HepG2 (cell line): ENCODE results near the gene CCS. TPM values are rescaled to one million over a fixed set of nuclear protein-coding genes. Genes with fewer than 3 reads are reported as not detected.

Experiments
- EZH2 ChIP-seq: conservative IDR thresholded peaks from 2 replicates; pipeline ENCODE4 v1.6.1; 2012; ENCODE audit warnings: mild to moderate bottlenecking, low read depth, low read length, moderate library complexity
- FOXK1 ChIP-seq: sonication (generic); formaldehyde crosslinking; IDR thresholded peaks from 2 replicates; pipeline ENCODE4 v1.4.0; 2020; ENCODE audit warnings: low read depth, missing genetic modification reagents, borderline replicate concordance
- HNF4A ChIP-seq: sonication (generic); formaldehyde crosslinking; IDR thresholded peaks from 2 replicates; pipeline ENCODE4 v1.4.0; 2020; ENCODE audit warnings: missing genetic modification reagents
- MLLT10 ChIP-seq: sonication (generic); formaldehyde crosslinking; IDR thresholded peaks from 2 replicates; pipeline ENCODE4 v1.4.0; 2020; ENCODE audit warnings: missing genetic modification reagents
- NR1H2 ChIP-seq: sonication (generic); formaldehyde crosslinking; IDR thresholded peaks from 2 replicates; pipeline ENCODE4 v1.8.1; 2022; ENCODE audit warnings: low read depth, missing genetic modification reagents, borderline replicate concordance
- NR2C2 ChIP-seq: sonication (generic); formaldehyde crosslinking; IDR thresholded peaks from 2 replicates; pipeline ENCODE4 v1.4.0; 2020; ENCODE audit warnings: missing genetic modification reagents, mild to moderate bottlenecking, moderate library complexity, borderline replicate concordance
- SP2 ChIP-seq: sonication (generic); formaldehyde crosslinking; IDR thresholded peaks from 2 replicates; pipeline ENCODE4 v1.5.1; 2020; ENCODE audit warnings: mild to moderate bottlenecking, missing genetic modification reagents
- U2AF2 ChIP-seq: fragments of 200-400 bp; formaldehyde crosslinking; IDR thresholded peaks from 2 replicates; pipeline ENCODE4 v1.6.1; 2017; ENCODE audit warnings: low read depth, mild to moderate bottlenecking, low read length
- ZBTB21 ChIP-seq: sonication (generic); formaldehyde crosslinking; IDR thresholded peaks from 2 replicates; pipeline ENCODE4 v1.4.0; 2020; ENCODE audit warnings: missing genetic modification reagents
- ZNF136 ChIP-seq: sonication (generic); formaldehyde crosslinking; IDR thresholded peaks from 2 replicates; pipeline ENCODE4 v1.8.1; 2022; ENCODE audit warnings: low read depth, mild to moderate bottlenecking, moderate library complexity, missing genetic modification reagents
- ZNF232 ChIP-seq: sonication (generic); formaldehyde crosslinking; IDR thresholded peaks from 2 replicates; pipeline ENCODE4 v1.4.0; 2020; ENCODE audit warnings: missing genetic modification reagents, borderline replicate concordance
- ZNF251 ChIP-seq: sonication (generic); formaldehyde crosslinking; IDR thresholded peaks from 2 replicates; pipeline ENCODE4 v1.9.0; 2021; ENCODE audit warnings: mild to moderate bottlenecking, missing genetic modification reagents
- ZNF44 ChIP-seq: sonication (generic); formaldehyde crosslinking; IDR thresholded peaks from 2 replicates; pipeline ENCODE4 v1.5.1; 2020; ENCODE audit warnings: mild to moderate bottlenecking, missing genetic modification reagents
- ZNF468 ChIP-seq: sonication (generic); formaldehyde crosslinking; IDR thresholded peaks from 2 replicates; pipeline ENCODE4 v1.8.0; 2022; ENCODE audit warnings: mild to moderate bottlenecking, moderate library complexity, missing genetic modification reagents
- ZNF549 ChIP-seq: sonication (generic); formaldehyde crosslinking; IDR thresholded peaks from 2 replicates; pipeline ENCODE4 v1.5.0; 2020; ENCODE audit warnings: missing genetic modification reagents
- ZNF670 ChIP-seq: sonication (generic); formaldehyde crosslinking; IDR thresholded peaks from 2 replicates; pipeline ENCODE4 v1.8.0; 2022; ENCODE audit warnings: mild to moderate bottlenecking, missing genetic modification reagents, borderline replicate concordance
- polyA plus RNA-seq, 8 experiments: library from polyadenylated mRNA; depleted of rRNA in 3 of 8; stranded (reverse) in 7 of 8; unstranded in 1 of 8; fragments of >200 nt; fragmentation: Illumina TruSeq in 4 of 8; extraction: Trizol in 4 of 8; gene quantifications; 2 replicates each; pipeline versions ENCODE4 v1.2.1 to v1.2.3, GENCODE V29; 2011 to 2016; ENCODE audit warnings: low read depth in 4 of 8, missing spikeins in 1 of 8, mixed read lengths in 1 of 8; ENCODE audit not compliant: insufficient read depth in 1 of 8
- total RNA-seq, 5 experiments: library from RNA; depleted of rRNA; stranded (reverse); fragments of >200 nt; fragmentation: Illumina TruSeq; extraction: Trizol; gene quantifications; 2 replicates each; pipeline ENCODE4 v1.2.3, GENCODE V29; 2016; ENCODE audit warnings: low read depth in 1 of 5
- TF ChIP-seq, protein P1 (sequence below): sonication (generic); formaldehyde crosslinking; IDR thresholded peaks from 2 replicates; pipeline ENCODE4 v1.4.0; 2020; ENCODE audit warnings: missing genetic modification reagents
- TF ChIP-seq, protein P2 (sequence below): sonication (generic); formaldehyde crosslinking; IDR thresholded peaks from 2 replicates; pipeline ENCODE4 v1.8.1; 2023; ENCODE audit warnings: missing genetic modification reagents, mild to moderate bottlenecking, borderline replicate concordance
- TF ChIP-seq, protein P3 (sequence below): sonication (generic); formaldehyde crosslinking; IDR thresholded peaks from 2 replicates; pipeline ENCODE4 v1.4.0; 2020; ENCODE audit warnings: missing genetic modification reagents, mild to moderate bottlenecking, borderline replicate concordance
- TF ChIP-seq, protein P4 (sequence below): sonication (generic); formaldehyde crosslinking; IDR thresholded peaks from 2 replicates; pipeline ENCODE4 v1.4.0; 2020; ENCODE audit warnings: missing genetic modification reagents
- TF ChIP-seq, protein P5 (sequence below): sonication (generic); formaldehyde crosslinking; IDR thresholded peaks from 2 replicates; pipeline ENCODE4 v1.8.1; 2023; ENCODE audit warnings: mild to moderate bottlenecking, missing genetic modification reagents, borderline replicate concordance
- TF ChIP-seq, protein P6 (sequence below): sonication (generic); formaldehyde crosslinking; IDR thresholded peaks from 2 replicates; pipeline ENCODE4 v1.5.1; 2020; ENCODE audit warnings: missing genetic modification reagents, mild to moderate bottlenecking, borderline replicate concordance

Gene CCS
- total and polyA plus RNA-seq, 2 of the 13 experiments (the other 11 are each of a cell fraction or from before 2014, with no cell fraction given) = 25.4 to 44.6 TPM

DNA sequence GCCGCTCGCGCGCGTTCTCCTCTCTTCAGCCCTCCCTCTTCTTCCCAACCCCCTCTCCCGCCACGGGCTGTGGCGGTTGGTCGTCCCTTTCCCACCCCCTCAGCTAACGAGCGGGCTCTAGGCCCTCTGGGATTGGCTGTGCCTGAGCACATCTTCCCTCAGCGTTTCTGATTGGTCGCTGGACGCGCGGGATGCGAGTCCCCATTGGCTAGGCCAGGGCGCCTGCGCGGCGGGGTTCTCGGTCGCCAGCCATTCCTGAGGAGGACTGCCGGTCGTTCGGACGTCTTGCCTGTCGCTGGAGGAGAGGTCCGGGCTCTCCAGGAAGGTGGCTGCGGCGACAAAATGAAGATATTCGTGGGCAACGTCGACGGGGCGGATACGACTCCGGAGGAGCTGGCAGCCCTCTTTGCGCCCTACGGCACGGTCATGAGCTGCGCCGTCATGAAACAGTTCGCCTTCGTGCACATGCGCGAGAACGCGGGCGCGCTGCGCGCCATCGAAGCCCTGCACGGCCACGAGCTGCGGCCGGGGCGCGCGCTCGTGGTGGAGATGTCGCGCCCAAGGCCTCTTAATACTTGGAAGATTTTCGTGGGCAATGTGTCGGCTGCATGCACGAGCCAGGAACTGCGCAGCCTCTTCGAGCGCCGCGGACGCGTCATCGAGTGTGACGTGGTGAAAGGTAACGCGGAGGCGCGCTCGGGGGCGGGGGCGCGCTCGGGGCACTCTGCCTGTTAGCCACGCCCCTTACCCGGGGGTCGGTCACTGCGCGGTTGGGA, 23.6 kb downstream of the CCS start, which contains the start of gene RBM14 (continued):
- peak; percentile 21; the same call in 1 of the 2 replicates for TF ChIP-seq ZNF136 (CRISPR knock-in tag)
- TF ChIP-seq, protein P1, sequence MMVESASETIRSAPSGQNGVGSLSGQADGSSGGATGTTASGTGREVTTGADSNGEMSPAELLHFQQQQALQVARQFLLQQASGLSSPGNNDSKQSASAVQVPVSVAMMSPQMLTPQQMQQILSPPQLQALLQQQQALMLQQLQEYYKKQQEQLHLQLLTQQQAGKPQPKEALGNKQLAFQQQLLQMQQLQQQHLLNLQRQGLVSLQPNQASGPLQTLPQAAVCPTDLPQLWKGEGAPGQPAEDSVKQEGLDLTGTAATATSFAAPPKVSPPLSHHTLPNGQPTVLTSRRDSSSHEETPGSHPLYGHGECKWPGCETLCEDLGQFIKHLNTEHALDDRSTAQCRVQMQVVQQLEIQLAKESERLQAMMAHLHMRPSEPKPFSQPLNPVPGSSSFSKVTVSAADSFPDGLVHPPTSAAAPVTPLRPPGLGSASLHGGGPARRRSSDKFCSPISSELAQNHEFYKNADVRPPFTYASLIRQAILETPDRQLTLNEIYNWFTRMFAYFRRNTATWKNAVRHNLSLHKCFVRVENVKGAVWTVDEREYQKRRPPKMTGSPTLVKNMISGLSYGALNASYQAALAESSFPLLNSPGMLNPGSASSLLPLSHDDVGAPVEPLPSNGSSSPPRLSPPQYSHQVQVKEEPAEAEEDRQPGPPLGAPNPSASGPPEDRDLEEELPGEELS (CRISPR knock-in tag) = peak; percentile 46; the same call in 1 of the 2 replicates
- TF ChIP-seq ZNF468 = no peak
- TF ChIP-seq EZH2 = no peak
- TF ChIP-seq ZNF549 (CRISPR knock-in tag) = peak; percentile 86; the same call in 1 of the 2 replicates
- TF ChIP-seq HNF4A = no peak
- TF ChIP-seq, protein P2, sequence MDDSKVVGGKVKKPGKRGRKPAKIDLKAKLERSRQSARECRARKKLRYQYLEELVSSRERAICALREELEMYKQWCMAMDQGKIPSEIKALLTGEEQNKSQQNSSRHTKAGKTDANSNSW (CRISPR knock-in tag) = peak; percentile 66; the same call in 1 of the 2 replicates
- peak; percentile 61; the same call in 1 of the 2 replicates for TF ChIP-seq FOXK1
- no peak for TF ChIP-seq MLLT10 (CRISPR knock-in tag)
- no peak for TF ChIP-seq ZNF251 (CRISPR knock-in tag)
- TF ChIP-seq, protein P3, sequence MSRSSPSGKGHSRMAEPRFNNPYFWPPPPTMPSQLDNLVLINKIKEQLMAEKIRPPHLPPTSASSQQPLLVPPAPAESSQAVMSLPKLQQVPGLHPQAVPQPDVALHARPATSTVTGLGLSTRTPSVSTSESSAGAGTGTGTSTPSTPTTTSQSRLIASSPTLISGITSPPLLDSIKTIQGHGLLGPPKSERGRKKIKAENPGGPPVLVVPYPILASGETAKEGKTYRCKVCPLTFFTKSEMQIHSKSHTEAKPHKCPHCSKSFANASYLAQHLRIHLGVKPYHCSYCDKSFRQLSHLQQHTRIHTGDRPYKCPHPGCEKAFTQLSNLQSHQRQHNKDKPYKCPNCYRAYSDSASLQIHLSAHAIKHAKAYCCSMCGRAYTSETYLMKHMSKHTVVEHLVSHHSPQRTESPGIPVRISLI = no peak
- TF ChIP-seq ZBTB21 (CRISPR knock-in tag) = peak; percentile 64; the same call in 1 of the 2 replicates
- TF ChIP-seq, protein P4, sequence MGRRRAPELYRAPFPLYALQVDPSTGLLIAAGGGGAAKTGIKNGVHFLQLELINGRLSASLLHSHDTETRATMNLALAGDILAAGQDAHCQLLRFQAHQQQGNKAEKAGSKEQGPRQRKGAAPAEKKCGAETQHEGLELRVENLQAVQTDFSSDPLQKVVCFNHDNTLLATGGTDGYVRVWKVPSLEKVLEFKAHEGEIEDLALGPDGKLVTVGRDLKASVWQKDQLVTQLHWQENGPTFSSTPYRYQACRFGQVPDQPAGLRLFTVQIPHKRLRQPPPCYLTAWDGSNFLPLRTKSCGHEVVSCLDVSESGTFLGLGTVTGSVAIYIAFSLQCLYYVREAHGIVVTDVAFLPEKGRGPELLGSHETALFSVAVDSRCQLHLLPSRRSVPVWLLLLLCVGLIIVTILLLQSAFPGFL (CRISPR knock-in tag) = peak; percentile 44; the same call in 1 of the 2 replicates
- peak; percentile 61; the same call in 1 of the 2 replicates for TF ChIP-seq NR2C2
- TF ChIP-seq SP2 = peak; percentile 91
- TF ChIP-seq, protein P5, sequence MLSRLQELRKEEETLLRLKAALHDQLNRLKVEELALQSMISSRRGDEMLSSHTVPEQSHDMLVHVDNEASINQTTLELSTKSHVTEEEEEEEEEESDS (CRISPR knock-in tag) = no peak
- 0 out of 2 replicates have a peak, but pooled peaks have one; percentile 82 for TF ChIP-seq ZNF232 (CRISPR knock-in tag)
- no peak for TF ChIP-seq U2AF2
- 0 out of 2 replicates have a peak, but pooled peaks have one; percentile 22 for TF ChIP-seq ZNF44 (CRISPR knock-in tag)
- TF ChIP-seq, protein P6, sequence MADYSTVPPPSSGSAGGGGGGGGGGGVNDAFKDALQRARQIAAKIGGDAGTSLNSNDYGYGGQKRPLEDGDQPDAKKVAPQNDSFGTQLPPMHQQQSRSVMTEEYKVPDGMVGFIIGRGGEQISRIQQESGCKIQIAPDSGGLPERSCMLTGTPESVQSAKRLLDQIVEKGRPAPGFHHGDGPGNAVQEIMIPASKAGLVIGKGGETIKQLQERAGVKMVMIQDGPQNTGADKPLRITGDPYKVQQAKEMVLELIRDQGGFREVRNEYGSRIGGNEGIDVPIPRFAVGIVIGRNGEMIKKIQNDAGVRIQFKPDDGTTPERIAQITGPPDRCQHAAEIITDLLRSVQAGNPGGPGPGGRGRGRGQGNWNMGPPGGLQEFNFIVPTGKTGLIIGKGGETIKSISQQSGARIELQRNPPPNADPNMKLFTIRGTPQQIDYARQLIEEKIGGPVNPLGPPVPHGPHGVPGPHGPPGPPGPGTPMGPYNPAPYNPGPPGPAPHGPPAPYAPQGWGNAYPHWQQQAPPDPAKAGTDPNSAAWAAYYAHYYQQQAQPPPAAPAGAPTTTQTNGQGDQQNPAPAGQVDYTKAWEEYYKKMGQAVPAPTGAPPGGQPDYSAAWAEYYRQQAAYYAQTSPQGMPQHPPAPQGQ (CRISPR knock-in tag) = no peak
- no peak for TF ChIP-seq ZNF670 (CRISPR knock-in tag)
- TF ChIP-seq NR1H2 (CRISPR knock-in tag) = 0 out of 2 replicates have a peak, but pooled peaks have one; percentile 26
